GM12878 (cell line): Measurements from ENCODE around the gene CEP128. TPM values are rescaled to one million over a fixed set of nuclear protein-coding genes. Genes with fewer than 3 reads are reported as not detected.

Experiments
- ATAC-seq: fragments of 200-7000 bp; cut with Tn5 transposase; 3 replicates; pipeline ENCODE4 v1.9.1; 2020; ENCODE audit warnings: mild to moderate bottlenecking, moderate library complexity
- BruUV-seq: library from RNA; stranded (reverse); fragments of 400-500 nt; replicated peaks from 2 replicates; lab custom pipeline; 2021; lab: Mats Ljungman, UMichigan
- CTCF ChIA-PET: fragments of 300-600 bp; sonication (Branson Sonifier 250); formaldehyde crosslinking; extraction: SDS; loops from one replicate; lab custom pipeline; 2021; ENCODE audit warnings: inconsistent platforms; lab: Yijun Ruan, JAX
- POLR2A ChIA-PET: fragments of 350-600 bp; formaldehyde crosslinking; extraction: SDS; loops from one replicate; lab custom pipeline; 2021; ENCODE audit warnings: inconsistent platforms; lab: Charles Lee
- RAD21 ChIA-PET: fragments of 300-600 bp; sonication (Branson Sonifier 250); formaldehyde crosslinking; loops from one replicate; lab custom pipeline; 2023; ENCODE audit warnings: antibody characterized with exemption; ENCODE audit not compliant: unreplicated experiment; lab: Charles Lee
- SMC1A ChIA-PET: fragments of 300-600 bp; sonication (Branson Sonifier 250); formaldehyde crosslinking; loops from one replicate; lab custom pipeline; 2023; ENCODE audit not compliant: unreplicated experiment, uncharacterized antibody; lab: Charles Lee
- DNase-seq: peaks from one replicate; pipeline ENCODE4 v3.0.0-alpha.2; 2011; ENCODE audit warnings: low read depth, low spot score
- FAIRE-seq: peaks from 3 replicates; lab custom pipeline; 2011; peaks lifted over from hg19 to GRCh38; lab: Jason Lieb, UNC
- H2AFZ ChIP-seq: 2 replicates; pipeline ENCODE4 v1.6.0; 2011; ENCODE audit warnings: low read depth, low read length, control low read depth; ENCODE audit not compliant: control insufficient read depth
- H3K27ac ChIP-seq: 2 replicates; pipeline ENCODE4 v1.5.1; 2011; ENCODE audit warnings: control low read depth; ENCODE audit not compliant: control insufficient read depth, insufficient read depth
- H3K27me3 ChIP-seq, 2 experiments: replicated peaks in 1 of 2; 2 replicates each; pipeline versions ENCODE4 v1.6.0 to v1.6.1; 2011; ENCODE audit warnings: low read length in 1 of 2; ENCODE audit not compliant: control insufficient read depth in 2 of 2, insufficient read depth in 2 of 2
- H3K36me3 ChIP-seq, 2 experiments: 2 replicates each; pipeline ENCODE4 v1.5.1; 2011; ENCODE audit warnings: low read length in 1 of 2; ENCODE audit not compliant: control insufficient read depth in 2 of 2, insufficient read depth in 2 of 2
- H3K4me1 ChIP-seq: 2 replicates; pipeline ENCODE4 v1.6.1; 2011; ENCODE audit warnings: mild to moderate bottlenecking, low read length, moderate library complexity, mixed read lengths; ENCODE audit not compliant: control insufficient read depth, insufficient read depth
- H3K4me2 ChIP-seq: 2 replicates; pipeline ENCODE4 v1.6.0; 2011; ENCODE audit warnings: control low read depth; ENCODE audit not compliant: control insufficient read depth, insufficient read depth
- H3K4me3 ChIP-seq: fragments of 200-600 bp; sonication (generic); 2 replicates; pipeline ENCODE4 v1.5.1; 2016
- H3K79me2 ChIP-seq: 2 replicates; pipeline ENCODE4 v1.6.0; 2011; ENCODE audit warnings: low read length; ENCODE audit not compliant: control insufficient read depth, insufficient read depth
- H3K9ac ChIP-seq: 2 replicates; pipeline ENCODE4 v1.8.0; 2011; ENCODE audit warnings: low read length, control low read depth, mixed read lengths; ENCODE audit not compliant: control insufficient read depth, insufficient read depth
- H3K9me3 ChIP-seq: replicated peaks from 3 replicates; pipeline ENCODE4 v1.5.1; 2011; ENCODE audit warnings: mild to moderate bottlenecking, low read length; ENCODE audit not compliant: control insufficient read depth, insufficient read depth
- H4K20me1 ChIP-seq: 2 replicates; pipeline ENCODE4 v1.6.0; 2011; ENCODE audit not compliant: control insufficient read depth, insufficient read depth
- BCL3 ChIP-seq: IDR thresholded peaks from 2 replicates; pipeline ENCODE4 v1.6.1; 2011; ENCODE audit warnings: borderline replicate concordance, low read depth, mild to moderate bottlenecking, moderate library complexity, low read length; ENCODE audit not compliant: insufficient read depth, poor library complexity, severe bottlenecking
- CREB1 ChIP-seq: IDR thresholded peaks from 2 replicates; pipeline ENCODE4 v1.6.1; 2012; ENCODE audit warnings: low read depth, mild to moderate bottlenecking, inconsistent platforms
- E4F1 ChIP-seq: fragments of 450-650 bp; IDR thresholded peaks from 2 replicates; pipeline ENCODE4 v1.6.1; 2018; ENCODE audit warnings: borderline replicate concordance, mild to moderate bottlenecking; ENCODE audit not compliant: partially characterized antibody
- IKZF2 ChIP-seq, 2 experiments: fragments of 450-650 bp; IDR thresholded peaks; 2 replicates each; pipeline ENCODE4 v1.6.1; 2017; ENCODE audit warnings: mild to moderate bottlenecking in 2 of 2, moderate library complexity in 2 of 2
- IRF3 ChIP-seq: fragments of 450-650 bp; IDR thresholded peaks from 2 replicates; pipeline ENCODE4 v1.6.1; 2014; ENCODE audit warnings: mild to moderate bottlenecking
- JUNB ChIP-seq: IDR thresholded peaks from 2 replicates; pipeline ENCODE4 v1.6.1; 2016; ENCODE audit warnings: antibody characterized with exemption, mild to moderate bottlenecking
- JUND ChIP-seq: IDR thresholded peaks from 2 replicates; pipeline ENCODE4 v1.6.1; 2012; ENCODE audit warnings: low read depth, mild to moderate bottlenecking, low read length, improper control_type of control experiment, moderate library complexity
- MAX ChIP-seq: IDR thresholded peaks from 2 replicates; pipeline ENCODE4 v1.6.1; 2012; ENCODE audit warnings: low read depth, low read length, improper control_type of control experiment
- MTA2 ChIP-seq: fragments of 450-650 bp; IDR thresholded peaks from 2 replicates; pipeline ENCODE4 v1.6.1; 2016; ENCODE audit warnings: low read depth, mild to moderate bottlenecking, moderate library complexity
- MXI1 ChIP-seq: fragments of 150-350 bp; IDR thresholded peaks from 2 replicates; pipeline ENCODE4 v1.6.1; 2011; ENCODE audit warnings: low read depth, mild to moderate bottlenecking, inconsistent platforms, low read length, improper control_type of control experiment
- NR2C1 ChIP-seq: fragments of 450-650 bp; IDR thresholded peaks from 2 replicates; pipeline ENCODE4 v1.6.1; 2017; ENCODE audit warnings: antibody characterized with exemption, mild to moderate bottlenecking, moderate library complexity
- POLR2A ChIP-seq: IDR thresholded peaks from 2 replicates; pipeline ENCODE4 v1.6.1; 2011; ENCODE audit warnings: low read depth, mild to moderate bottlenecking, low read length
- PRDM15 ChIP-seq: fragments of 450-650 bp; formaldehyde crosslinking; IDR thresholded peaks from 2 replicates; pipeline ENCODE4 v1.4.0; 2020; ENCODE audit warnings: mild to moderate bottlenecking, moderate library complexity
- RUNX3 ChIP-seq: IDR thresholded peaks from 2 replicates; pipeline ENCODE4 v1.6.1; 2012; ENCODE audit warnings: low read length, inconsistent platforms
- SRF ChIP-seq, 2 experiments: IDR thresholded peaks; 2 replicates each; pipeline ENCODE4 v1.6.1; 2011; ENCODE audit warnings: low read depth in 2 of 2, low read length in 2 of 2, mild to moderate bottlenecking in 1 of 2, moderate library complexity in 1 of 2
- ZBED1 ChIP-seq: IDR thresholded peaks from 2 replicates; pipeline ENCODE4 v1.6.1; 2016; ENCODE audit warnings: borderline replicate concordance
- ZNF622 ChIP-seq: fragments of 450-650 bp; IDR thresholded peaks from 2 replicates; pipeline ENCODE4 v1.6.1; 2017; ENCODE audit warnings: mild to moderate bottlenecking, inconsistent platforms
- WGBS: methylation state at CpG from one replicate; pipeline ENCODE4 v1.1.6; 2016; ENCODE audit warnings: low lambda C conversion rate; ENCODE audit not compliant: insufficient replicate concordance, insufficient coverage; ENCODE audit errors: missing lambda C conversion rate; 5-methylcytosine and 5-hydroxymethylcytosine counted together
- in situ Hi-C: fragments of 300-500 bp; cut with MboI; formaldehyde crosslinking; loops from 9 replicates; pipeline ENCODE4 v1.14.3; 2018; ENCODE audit warnings: mixed read lengths
- intact Hi-C: fragments of 100-400 bp; cut with micrococcal nuclease; formaldehyde crosslinking; loops from one replicate; pipeline ENCODE4 v1.14.2; 2022; ENCODE audit not compliant: unreplicated experiment
- polyA plus RNA-seq, 11 experiments: library from polyadenylated mRNA; depleted of rRNA in 4 of 11; unstranded in 6 of 11; stranded (reverse) in 5 of 11; fragments of >200 nt; fragmentation: Nextera tagmentation in 4 of 11; fragmentation: Illumina TruSeq in 1 of 11; extraction: Ambion mirVana in 4 of 11; extraction: Trizol in 1 of 11; gene quantifications; 1 replicate in 1 of 11; 2 replicates in 10 of 11; pipeline versions ENCODE4 v1.2.1 to v1.2.3, GENCODE V29; 2011 to 2016; ENCODE audit warnings: inconsistent platforms in 2 of 11, missing spikeins in 2 of 11, low read depth in 1 of 11
- total RNA-seq, 4 experiments: library from RNA; depleted of rRNA in 3 of 4; stranded (reverse); fragments of >200 nt in 3 of 4; fragmentation: Illumina TruSeq in 1 of 4; extraction: Trizol in 1 of 4; gene quantifications; 2 replicates each; pipeline versions ENCODE4 v1.2.1 to v1.2.3, GENCODE V29; 2013 to 2021

CEP128 gene
- total and polyA plus RNA-seq, 10 of the 15 experiments (the other 5 are each of a cell fraction or from before 2014, with no cell fraction given) = 1.1 to 6.7 (median 3.4) TPM

GRCh38 chr14:80695869-80696268 lies 245.7 kb downstream of the CEP128 start:
- Histone ChIP-seq H3K4me2 (no peak overlapping the region), H3K9me3 (no peaks in the 10 kb centered on the region), H3K36me3 (no peaks in the 10 kb centered on the region), H3K27me3 (no peaks in the 10 kb centered on the region), H3K4me1 (no peaks in the 10 kb centered on the region), H3K9ac (no peak overlapping the region), H3K27ac (no peak overlapping the region), H3K4me3 (no peak overlapping the region), H3K79me2 (no peaks in the 10 kb centered on the region), H4K20me1 (no peaks in the 10 kb centered on the region), H2AFZ (no peak overlapping the region)
- 0% methylated on average over 4 of the region's 4 CpGs for WGBS
- peak; percentile 13 for FAIRE-seq
- intact Hi-C loops = no loop called here
- CTCF ChIA-PET = no interaction called here
- SMC1A ChIA-PET = no interaction called here
- peak; percentile 91 for ATAC-seq
- DNase-seq = peak; percentile 16
- RAD21 ChIA-PET = interaction anchor here (0.6 to 0.7 kb wide), 2 partner anchors 9 to 154 kb away, joined by 3 to 7 read pairs; no protein-coding TSS in a partner anchor
- POLR2A ChIA-PET = no interaction called here
- in situ Hi-C loops = no loop called here
- BruUV-seq = no TSS peak
- TF ChIP-seq RUNX3 (peak; percentile 31; the same call in 1 of the 2 replicates), POLR2A (no peak), CREB1 (no peak), SRF (IDR thresholded peaks at IDR 0.05; ENCODE audit: low read depth in 2 of 2, low read length in 2 of 2) (no peak), IKZF2 (IDR thresholded peaks at IDR 0.05) (peak; percentile 58 to 62), MTA2 (peak; percentile 90), BCL3 (no peak), ZNF622 (no peak), E4F1 (no peak), JUNB (peak; percentile 50; the same call in 1 of the 2 replicates), IRF3 (no peak), PRDM15 (CRISPR knock-in tag) (no peak), MXI1 (no peak), NR2C1 (no peak), MAX (no peak), JUND (peak; percentile 38; the same call in 1 of the 2 replicates), ZBED1 (no peak)
